DND-41 (cell line): ENCODE results near the gene PIGO.

Experiments used
- ATAC-seq: fragments of 200-7000 bp; cut with Tn5 transposase; 3 replicates; pipeline ENCODE4 v1.9.1; 2021; ENCODE audit warnings: low read depth; ENCODE audit not compliant: insufficient read depth
- DNase-seq: peaks from one replicate; pipeline ENCODE4 v3.0.0-alpha.2; 2020
- H2AFZ ChIP-seq: 2 replicates; pipeline ENCODE4 v1.6.0; 2012; ENCODE audit warnings: low read depth, low read length
- H3K27ac ChIP-seq: 2 replicates; pipeline ENCODE4 v1.5.1; 2012; ENCODE audit warnings: low read length, inconsistent platforms
- H3K27me3 ChIP-seq: fragments of 200-600 bp; sonication (generic); 2 replicates; pipeline ENCODE4 v1.6.0; 2012; ENCODE audit warnings: low read length, mild to moderate bottlenecking, inconsistent platforms; ENCODE audit not compliant: insufficient read depth, poor library complexity
- H3K36me3 ChIP-seq: 2 replicates; pipeline ENCODE4 v1.5.1; 2012; ENCODE audit warnings: low read length, inconsistent platforms; ENCODE audit not compliant: insufficient read depth
- H3K4me1 ChIP-seq: 2 replicates; pipeline ENCODE4 v1.5.1; 2012; ENCODE audit warnings: mild to moderate bottlenecking, low read length; ENCODE audit not compliant: insufficient read depth
- H3K4me2 ChIP-seq: 2 replicates; pipeline ENCODE4 v1.6.0; 2012; ENCODE audit warnings: mild to moderate bottlenecking, moderate library complexity, low read length, inconsistent platforms; ENCODE audit not compliant: insufficient read depth
- H3K4me3 ChIP-seq, 2 experiments: fragments of 200-600 bp in 1 of 2; shearing (Covaris generic) in 1 of 2; 2 replicates each; pipeline ENCODE4 v1.5.1; 2012 to 2016; ENCODE audit warnings: inconsistent platforms in 2 of 2, low read length in 2 of 2, mild to moderate bottlenecking in 2 of 2, low read depth in 1 of 2, moderate library complexity in 1 of 2
- H3K79me2 ChIP-seq: 2 replicates; pipeline ENCODE4 v1.6.0; 2012; ENCODE audit warnings: low read length, inconsistent platforms; ENCODE audit not compliant: insufficient read depth
- H3K9ac ChIP-seq: 2 replicates; pipeline ENCODE4 v1.6.0; 2012; ENCODE audit warnings: low read depth, mild to moderate bottlenecking, inconsistent platforms, low read length, moderate library complexity
- H3K9me3 ChIP-seq: 2 replicates; pipeline ENCODE4 v1.5.1; 2012; ENCODE audit warnings: low read length, moderate library complexity, mild to moderate bottlenecking, inconsistent platforms; ENCODE audit not compliant: insufficient read depth, severe bottlenecking
- H4K20me1 ChIP-seq: 2 replicates; pipeline ENCODE4 v1.6.0; 2012; ENCODE audit warnings: low read length; ENCODE audit not compliant: insufficient read depth
- CTCF ChIP-seq: IDR thresholded peaks from 2 replicates; pipeline ENCODE4 v1.5.1; 2012; ENCODE audit warnings: borderline replicate concordance, low read length, moderate library complexity, mild to moderate bottlenecking; ENCODE audit not compliant: poor library complexity, severe bottlenecking; ENCODE audit errors: extremely low read depth
- EZH2 ChIP-seq: IDR thresholded peaks from 3 replicates; pipeline ENCODE4 v1.6.1; 2012; ENCODE audit warnings: borderline replicate concordance, low read depth, mild to moderate bottlenecking, moderate library complexity, low read length, inconsistent platforms; ENCODE audit not compliant: severe bottlenecking

Gene PIGO

GRCh38 chr9:35076848-35077247 lies 19.5 kb downstream of the PIGO start:
- ATAC-seq (no peak), DNase-seq (no peak)
- Histone ChIP-seq H2AFZ (no peak overlapping the region), H3K4me2 (peak overlapping the region; percentile 91; the same call in 1 of the 2 replicates), H3K4me3 (peak overlapping the region in 1 of 2 experiments; percentile 35; a peak in 2 of 4 replicates), H3K27me3 (no peaks in the 10 kb centered on the region), H3K36me3 (peaks cover 55% of the 10 kb centered on the region), H3K79me2 (peaks cover 47% of the 10 kb centered on the region), H3K9ac (peak overlapping the region; percentile 76; the same call in 1 of the 2 replicates), H3K27ac (no peak overlapping the region), H4K20me1 (peaks cover 21% of the 10 kb centered on the region), H3K9me3 (no peaks in the 10 kb centered on the region), H3K4me1 (peaks cover 62% of the 10 kb centered on the region)
- no peak for TF ChIP-seq EZH2
- no peak for TF ChIP-seq CTCF

GRCh38 chr9:35075358-35075757 lies 21.0 kb downstream of the PIGO start:
- peaks cover 63% of the 10 kb centered on the region for H3K36me3 ChIP-seq
- DNase-seq = no peak
- peaks cover 36% of the 10 kb centered on the region for H4K20me1 ChIP-seq
- no peaks in the 10 kb centered on the region for H3K9me3 ChIP-seq
- H3K4me2 ChIP-seq = no peak overlapping the region
- H3K4me3 ChIP-seq = no peak overlapping the region
- H3K9ac ChIP-seq = no peak overlapping the region
- H2AFZ ChIP-seq = no peak overlapping the region
- no peaks in the 10 kb centered on the region for H3K27me3 ChIP-seq
- peaks cover 62% of the 10 kb centered on the region for H3K4me1 ChIP-seq
- TF ChIP-seq EZH2 (no peak), CTCF (no peak)
- peaks cover 62% of the 10 kb centered on the region for H3K79me2 ChIP-seq
- ATAC-seq = no peak
- H3K27ac ChIP-seq = no peak overlapping the region

GRCh38 chr9:35074791-35075190 lies 21.6 kb downstream of the PIGO start:
- H4K20me1 ChIP-seq = peaks cover 41% of the 10 kb centered on the region
- H3K4me1 ChIP-seq = peaks cover 66% of the 10 kb centered on the region
- H3K27me3 ChIP-seq = no peaks in the 10 kb centered on the region
- no peak overlapping the region for H3K27ac ChIP-seq
- TF ChIP-seq EZH2 (no peak), CTCF (no peak)
- no peak for DNase-seq
- H3K4me2 ChIP-seq = no peak overlapping the region
- H3K9me3 ChIP-seq = no peaks in the 10 kb centered on the region
- no peak overlapping the region for H3K9ac ChIP-seq
- no peak overlapping the region for H2AFZ ChIP-seq
- peaks cover 68% of the 10 kb centered on the region for H3K79me2 ChIP-seq
- peaks cover 69% of the 10 kb centered on the region for H3K36me3 ChIP-seq
- no peak for ATAC-seq
- H3K4me3 ChIP-seq = no peak overlapping the region

GRCh38 chr9:35074141-35074540 lies 22.2 kb downstream of the PIGO start:
- H3K9ac ChIP-seq = no peak overlapping the region
- peaks cover 71% of the 10 kb centered on the region for H3K4me1 ChIP-seq
- ATAC-seq (no peak), DNase-seq (no peak)
- H3K4me2 ChIP-seq = no peak overlapping the region
- no peak overlapping the region for H3K4me3 ChIP-seq
- no peak overlapping the region for H2AFZ ChIP-seq
- peaks cover 48% of the 10 kb centered on the region for H4K20me1 ChIP-seq
- peaks cover 68% of the 10 kb centered on the region for H3K79me2 ChIP-seq
- H3K27me3 ChIP-seq = no peaks in the 10 kb centered on the region
- no peak for TF ChIP-seq CTCF
- TF ChIP-seq EZH2 = no peak
- H3K36me3 ChIP-seq = peaks cover 75% of the 10 kb centered on the region
- no peak overlapping the region for H3K27ac ChIP-seq
- no peaks in the 10 kb centered on the region for H3K9me3 ChIP-seq
